ENCODE measurements around the gene RNASEH2A.

RNASEH2A gene

DNA sequence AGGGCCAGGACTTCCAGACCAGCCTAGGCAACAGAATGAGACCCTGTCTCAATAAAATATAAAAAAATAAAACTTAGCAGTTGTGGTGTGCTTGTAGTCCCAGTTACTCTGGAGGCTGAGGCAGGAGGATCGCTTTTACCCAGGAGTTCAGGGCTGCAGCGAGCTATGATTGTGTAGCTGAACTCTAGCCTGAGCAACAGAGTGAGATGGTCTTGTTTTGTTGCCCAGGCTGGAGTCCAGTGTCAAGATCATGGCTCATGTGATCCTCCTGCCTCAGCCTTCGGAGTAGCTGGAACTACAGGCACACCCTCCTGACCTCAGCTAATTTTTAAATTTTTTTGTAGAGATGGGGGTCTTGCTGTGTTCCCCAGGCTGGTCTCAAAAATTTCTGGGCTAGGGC, 19.4 kb upstream of the RNASEH2A start:
- TF ChIP-seq CTCF (IDR thresholded peaks at IDR 0.05; ENCODE audit: poor library complexity, severe bottlenecking), result no peak
- ATAC-seq (ENCODE audit: low read depth) (no peak), DNase-seq (ENCODE audit: low spot score) (no peak)
- H3K4me1 ChIP-seq (ENCODE audit: insufficient read depth, poor library complexity, severe bottlenecking), result peaks cover 59% of the 10 kb centered on the region
- H3K36me3 ChIP-seq (ENCODE audit: low read depth), result peaks cover 3% of the 10 kb centered on the region
- H3K9me3 ChIP-seq (ENCODE audit: severe bottlenecking), result no peaks in the 10 kb centered on the region
- H3K4me3 ChIP-seq (ENCODE audit: severe bottlenecking), result no peak overlapping the region
- H3K27ac ChIP-seq (ENCODE audit: poor library complexity, severe bottlenecking), result peak overlapping the region; percentile 99
- H3K27me3 ChIP-seq (ENCODE audit: insufficient read depth, poor library complexity, severe bottlenecking), result no peaks in the 10 kb centered on the region

DNA sequence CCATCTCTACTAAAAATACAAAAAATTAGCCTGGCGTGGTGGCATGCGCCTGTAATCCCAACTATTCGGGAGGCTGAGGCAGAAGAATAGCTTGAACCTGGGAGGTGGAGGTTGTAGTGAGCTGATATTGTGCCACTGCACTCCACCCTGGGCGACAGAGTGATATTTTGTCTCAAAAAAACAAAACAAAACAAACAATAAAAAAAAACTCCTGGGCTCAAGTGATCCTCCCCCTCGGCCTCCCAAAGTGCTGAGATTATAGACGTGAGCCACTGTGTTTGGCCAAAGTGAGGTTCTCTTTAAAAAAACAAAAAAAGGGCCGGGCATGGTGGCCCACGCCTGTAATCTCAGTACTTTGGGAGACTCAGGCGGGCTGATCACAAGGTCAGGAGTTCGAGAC, 18.9 kb upstream of the RNASEH2A start:
- no peak for TF ChIP-seq CTCF (IDR thresholded peaks at IDR 0.05; ENCODE audit: poor library complexity, severe bottlenecking)
- ATAC-seq (ENCODE audit: low read depth), result no peak
- H3K9me3 ChIP-seq (ENCODE audit: severe bottlenecking), result no peaks in the 10 kb centered on the region
- H3K4me3 ChIP-seq (ENCODE audit: severe bottlenecking), result no peak overlapping the region
- no peak for DNase-seq (ENCODE audit: low spot score)
- H3K36me3 ChIP-seq (ENCODE audit: low read depth), result peaks cover 8% of the 10 kb centered on the region
- peak overlapping the region; percentile 99 for H3K27ac ChIP-seq (ENCODE audit: poor library complexity, severe bottlenecking)
- H3K27me3 ChIP-seq (ENCODE audit: insufficient read depth, poor library complexity, severe bottlenecking), result no peaks in the 10 kb centered on the region
- H3K4me1 ChIP-seq (ENCODE audit: insufficient read depth, poor library complexity, severe bottlenecking), result peaks cover 59% of the 10 kb centered on the region

- H3K36me3 ChIP-seq (ENCODE audit: low read depth), result peaks cover 15% of the 10 kb centered on the region
- no peak overlapping the region for H3K4me3 ChIP-seq (ENCODE audit: severe bottlenecking)
- H3K27me3 ChIP-seq (ENCODE audit: insufficient read depth, poor library complexity, severe bottlenecking), result no peaks in the 10 kb centered on the region
- ATAC-seq (ENCODE audit: low read depth) (no peak), DNase-seq (ENCODE audit: low spot score) (no peak)
- peak overlapping the region; percentile 99 for H3K27ac ChIP-seq (ENCODE audit: poor library complexity, severe bottlenecking)
- H3K4me1 ChIP-seq (ENCODE audit: insufficient read depth, poor library complexity, severe bottlenecking), result peaks cover 57% of the 10 kb centered on the region
- no peaks in the 10 kb centered on the region for H3K9me3 ChIP-seq (ENCODE audit: severe bottlenecking)
- TF ChIP-seq CTCF (IDR thresholded peaks at IDR 0.05; ENCODE audit: poor library complexity, severe bottlenecking), result no peak
Observed at GRCh38 chr19:12788042-12788681, 18.2 kb upstream of the RNASEH2A start.

GRCh38 chr19:12788682-12789097, 17.7 kb upstream of the RNASEH2A start:
- no peak for ATAC-seq (ENCODE audit: low read depth)
- no peak for TF ChIP-seq CTCF (IDR thresholded peaks at IDR 0.05; ENCODE audit: poor library complexity, severe bottlenecking)
- peaks cover 16% of the 10 kb centered on the region for H3K36me3 ChIP-seq (ENCODE audit: low read depth)
- H3K4me1 ChIP-seq (ENCODE audit: insufficient read depth, poor library complexity, severe bottlenecking), result peaks cover 53% of the 10 kb centered on the region
- H3K27ac ChIP-seq (ENCODE audit: poor library complexity, severe bottlenecking), result peak overlapping the region; percentile 99
- peak; percentile 83 for DNase-seq (ENCODE audit: low spot score)
- H3K4me3 ChIP-seq (ENCODE audit: severe bottlenecking), result peak overlapping the region; percentile 81
- H3K27me3 ChIP-seq (ENCODE audit: insufficient read depth, poor library complexity, severe bottlenecking), result no peaks in the 10 kb centered on the region
- H3K9me3 ChIP-seq (ENCODE audit: severe bottlenecking), result no peaks in the 10 kb centered on the region
